GM10248 (cell line): ENCODE measurements around the gene SEC61B.
A peak's percentile ranks its signal among the peaks of the same experiment; 100 is the strongest.

Source experiments
- CTCF ChIA-PET: fragments of 300-600 bp; sonication (Branson Sonifier 250); formaldehyde crosslinking; extraction: SDS; loops from one replicate; lab custom pipeline; 2021; ENCODE audit warnings: antibody characterized with exemption; lab: Yijun Ruan, JAX
- POLR2A ChIA-PET: fragments of 350-650 bp; sonication (Branson Sonifier 250); formaldehyde crosslinking; extraction: SDS; loops from one replicate; lab custom pipeline; 2020; ENCODE audit warnings: antibody characterized with exemption; lab: Yijun Ruan, JAX
- DNase-seq: peaks from one replicate; pipeline ENCODE4 v3.0.0; 2012; ENCODE audit errors: extremely low spot score
- CTCF ChIP-seq: IDR thresholded peaks from 2 replicates; pipeline ENCODE4 v1.5.1; 2012; ENCODE audit warnings: mild to moderate bottlenecking, low read depth; ENCODE audit errors: extremely low read depth, missing control alignments, control extremely low read depth

Gene SEC61B

GRCh38 chr9:99180199-99180598 lies 41.9 kb upstream of the SEC61B start:
- TF ChIP-seq CTCF, result no peak
- DNase-seq, result peak; percentile 65
- POLR2A ChIA-PET, result no interaction called here
- CTCF ChIA-PET, result interaction anchor here (1.1 kb wide), 1 partner anchor 17 kb away, joined by 3 read pairs; no protein-coding TSS in a partner anchor

GRCh38 chr9:99180662-99181061 lies 41.4 kb upstream of the SEC61B start:
- ChIA-PET CTCF (interaction anchor here (1.1 to 5.3 kb wide), 3 partner anchors 8 to 17 kb away, joined by 3 to 46 read pairs (median 40); no protein-coding TSS in a partner anchor), POLR2A (no interaction called here)
- TF ChIP-seq CTCF, result no peak
- DNase-seq, result no peak

DNA sequence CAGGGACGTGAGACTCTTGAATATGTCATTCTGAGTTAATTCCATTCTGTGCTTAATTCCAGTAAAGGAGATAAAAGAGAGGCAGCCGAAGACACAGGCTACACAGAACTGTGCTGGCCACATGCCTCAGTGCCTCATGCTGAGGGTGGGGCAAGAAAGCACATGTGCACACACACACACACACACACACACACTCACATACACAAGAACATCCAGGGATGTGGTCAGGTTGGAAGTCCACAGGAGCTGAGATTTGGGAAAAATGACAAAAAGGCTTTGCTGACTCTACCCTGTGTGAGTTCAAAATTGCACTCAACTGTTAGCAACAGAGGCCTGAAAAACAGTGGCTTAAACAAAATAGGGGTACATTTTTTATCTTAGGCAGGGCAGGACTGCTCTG lies 40.9 kb upstream of the SEC61B start:
- no peak for TF ChIP-seq CTCF

GRCh38 chr9:99181621-99182020 lies 40.5 kb upstream of the SEC61B start:
- TF ChIP-seq CTCF, result no peak
- DNase-seq, result peak; percentile 62
- ChIA-PET CTCF (interaction anchor here (0.9 to 9.4 kb wide), 14 partner anchors 9 to 1143 kb away, joined by 3 to 133 read pairs (median 6); partner anchors contain the start of gene NR4A3), POLR2A (interaction anchor here (0.7 kb wide), 1 partner anchor 40 kb away, joined by 3 read pairs; the partner anchor contains the start of genes ALG2 and SEC61B)

More for the DNA sequence above, 40.9 kb upstream of the SEC61B start:
- CTCF ChIA-PET, result interaction anchor here (0.9 to 9.4 kb wide), 9 partner anchors 9 to 85 kb away, joined by 3 to 133 read pairs (median 7); no protein-coding TSS in a partner anchor
- POLR2A ChIA-PET, result interaction anchor here (0.7 kb wide), 1 partner anchor 41 kb away, joined by 3 read pairs; the partner anchor contains the start of genes ALG2 and SEC61B
- DNase-seq, result no peak

- POLR2A ChIA-PET, result no interaction called here
- no peak for TF ChIP-seq CTCF
- CTCF ChIA-PET, result interaction anchor here (0.8 to 9.4 kb wide), 19 partner anchors 9 to 1418 kb away, joined by 3 to 133 read pairs (median 4); partner anchors contain the start of gene NR4A3
- DNase-seq, result no peak
These were observed 39.7 kb upstream of the SEC61B start for GRCh38 chr9:99182356-99182755.

DNA sequence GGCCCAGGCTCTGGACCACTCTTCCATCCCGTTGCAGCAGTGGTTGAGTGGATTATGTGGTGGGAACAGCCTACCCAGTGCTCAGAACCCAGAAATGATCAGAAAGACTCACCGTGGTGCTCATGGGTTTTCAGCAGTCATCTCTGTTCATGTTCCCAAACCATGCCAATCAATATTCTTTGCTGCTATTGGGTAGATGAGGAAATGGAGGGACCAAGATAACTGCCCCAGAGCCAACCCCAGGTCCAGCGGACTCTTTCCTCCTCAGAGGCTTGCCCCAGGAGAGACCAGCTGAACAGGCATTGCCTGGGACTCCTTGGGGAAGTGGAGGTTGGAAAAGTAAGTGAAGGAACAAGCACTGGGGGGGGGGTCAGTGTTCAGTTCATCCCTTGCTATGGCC lies 38.5 kb upstream of the SEC61B start:
- ChIA-PET POLR2A (interaction anchor here (0.5 to 0.7 kb wide), 2 partner anchors 21 to 637 kb away, joined by 3 to 6 read pairs; no protein-coding TSS in a partner anchor), CTCF (interaction anchor here (0.9 to 9.4 kb wide), 18 partner anchors 8 to 1138 kb away, joined by 3 to 133 read pairs (median 8); partner anchors contain the start of genes ALG2, NR4A3 and SEC61B)
- TF ChIP-seq CTCF, result no peak
- no peak for DNase-seq
